MM.1S (cell line): Measurements from ENCODE around the gene SRSF8.

Experiments
- CTCF ChIP-seq: fragments of 300-600 bp; sonication (generic); IDR thresholded peaks from 2 replicates; pipeline ENCODE4 v1.5.1; 2016; ENCODE audit warnings: antibody characterized with exemption, low read length, mixed read lengths
- EZH2 ChIP-seq: fragments of 300-600 bp; sonication (generic); optimal IDR thresholded peaks from 2 replicates; pipeline ENCODE3; 2017; ENCODE audit warnings: low read depth, mild to moderate bottlenecking, antibody characterized with exemption, low read length, mixed read lengths

DNA sequence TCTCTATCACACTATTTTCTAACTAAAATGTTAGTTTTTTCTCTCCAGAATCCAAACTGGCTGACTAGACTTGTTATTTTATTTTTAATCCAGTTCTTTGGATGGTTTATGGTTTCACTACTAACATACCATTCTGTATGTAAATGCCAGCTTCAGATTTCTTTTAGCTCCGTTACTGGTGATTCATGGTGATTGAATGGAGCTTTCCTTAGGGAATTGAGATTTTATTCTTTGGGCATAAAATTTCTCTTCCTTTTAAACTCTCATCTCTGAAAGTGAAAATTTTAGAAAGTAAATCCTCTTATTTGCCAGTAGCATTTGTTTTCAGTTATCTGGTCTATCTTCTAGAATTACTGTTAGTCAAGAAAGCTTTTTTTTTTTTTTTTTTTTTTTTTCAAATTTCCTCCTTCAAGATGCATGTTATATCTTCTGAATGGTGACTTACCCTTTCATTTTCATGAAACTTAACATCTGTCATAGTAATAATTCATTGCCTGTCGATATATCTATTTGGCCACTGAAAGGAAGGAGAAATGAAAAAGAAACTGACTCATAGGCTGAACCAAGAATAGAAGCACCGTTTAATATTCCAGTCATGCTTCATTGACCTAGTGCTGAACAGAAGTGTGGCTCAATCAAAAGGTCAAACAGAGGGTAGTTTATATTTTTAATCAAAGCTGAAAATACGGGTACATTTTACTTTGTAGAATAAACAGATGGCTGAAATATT lies 29.3 kb downstream of the SRSF8 start:
- no peak for TF ChIP-seq CTCF
- TF ChIP-seq EZH2 = no peak
